A549 (cell line): ENCODE measurements around the gene LYL1. TPM values are rescaled to one million over a fixed set of nuclear protein-coding genes. Genes with fewer than 3 reads are reported as not detected.

Experiments used
- ATOH8 ChIP-seq: fragments of 250-450 bp; sonication (Bioruptor Pico); IDR thresholded peaks from 2 replicates; pipeline ENCODE4 v1.5.0; 2020; ENCODE audit warnings: low read depth, mild to moderate bottlenecking, moderate library complexity
- BCL3 ChIP-seq: fragments of >200 bp; sonication (Bioruptor Twin); formaldehyde crosslinking; IDR thresholded peaks from 3 replicates; pipeline ENCODE4 v1.6.1; 2016
- BHLHE40 ChIP-seq: IDR thresholded peaks from 2 replicates; pipeline ENCODE4 v1.6.1; 2012; ENCODE audit warnings: low read depth, low read length, inconsistent platforms
- CHD4 ChIP-seq: fragments of 200-600 bp; sonication (generic); IDR thresholded peaks from 2 replicates; pipeline ENCODE4 v1.6.1; 2016; ENCODE audit warnings: antibody characterized with exemption, mild to moderate bottlenecking, borderline replicate concordance
- CTCF ChIP-seq: fragments of >200 bp; sonication (Bioruptor Twin); formaldehyde crosslinking; IDR thresholded peaks from 3 replicates; pipeline ENCODE4 v1.5.1; 2016
- E2F6 ChIP-seq: IDR thresholded peaks from 2 replicates; pipeline ENCODE4 v1.6.1; 2012; ENCODE audit warnings: low read depth, borderline replicate concordance
- EHF ChIP-seq: fragments of 250-450 bp; sonication (Bioruptor Pico); IDR thresholded peaks from 2 replicates; pipeline ENCODE4 v1.5.0; 2020; ENCODE audit warnings: mild to moderate bottlenecking
- EHMT2 ChIP-seq: fragments of 200-600 bp; sonication (generic); IDR thresholded peaks from 2 replicates; pipeline ENCODE4 v1.6.1; 2016; ENCODE audit warnings: antibody characterized with exemption, low read depth, mild to moderate bottlenecking, moderate library complexity
- ELK1 ChIP-seq: fragments of 150-350 bp; IDR thresholded peaks from 2 replicates; pipeline ENCODE4 v1.6.1; 2014; ENCODE audit warnings: low read depth, mild to moderate bottlenecking, low read length
- FOSB ChIP-seq: fragments of 250-450 bp; sonication (Bioruptor Pico); IDR thresholded peaks from 2 replicates; pipeline ENCODE4 v1.5.0; 2020; ENCODE audit warnings: mild to moderate bottlenecking, moderate library complexity
- GATA3 ChIP-seq: IDR thresholded peaks from 2 replicates; pipeline ENCODE4 v1.6.1; 2012; ENCODE audit warnings: borderline replicate concordance
- HES2 ChIP-seq: fragments of >200 bp; sonication (Bioruptor Twin); formaldehyde crosslinking; IDR thresholded peaks from 2 replicates; pipeline ENCODE4 v1.6.1; 2016
- HMGXB4 ChIP-seq: fragments of 250-450 bp; sonication (Bioruptor Pico); IDR thresholded peaks from 2 replicates; pipeline ENCODE4 v1.5.0; 2021; ENCODE audit warnings: mild to moderate bottlenecking, moderate library complexity, borderline replicate concordance
- HOXA7 ChIP-seq: fragments of 250-450 bp; sonication (Bioruptor Pico); IDR thresholded peaks from 2 replicates; pipeline ENCODE4 v1.5.0; 2020; ENCODE audit warnings: mild to moderate bottlenecking, moderate library complexity
- HOXB13 ChIP-seq: fragments of 250-450 bp; sonication (Bioruptor Pico); IDR thresholded peaks from 2 replicates; pipeline ENCODE4 v1.5.0; 2020; ENCODE audit warnings: low read depth, mild to moderate bottlenecking, moderate library complexity
- HOXB5 ChIP-seq: fragments of 250-450 bp; sonication (Bioruptor Pico); IDR thresholded peaks from 2 replicates; pipeline ENCODE4 v1.5.0; 2020; ENCODE audit warnings: mild to moderate bottlenecking, moderate library complexity
- JUN ChIP-seq, 2 experiments: fragments of >200 bp; sonication (Bioruptor Twin); formaldehyde crosslinking; IDR thresholded peaks; 2 replicates in 1 of 2; 3 replicates in 1 of 2; pipeline ENCODE4 v1.6.1; 2016 to 2017
- JUNB ChIP-seq: fragments of >200 bp; sonication (Bioruptor Twin); formaldehyde crosslinking; IDR thresholded peaks from 2 replicates; pipeline ENCODE4 v1.6.1; 2016
- KDM1A ChIP-seq: fragments of 200-600 bp; sonication (generic); IDR thresholded peaks from 2 replicates; pipeline ENCODE4 v1.6.1; 2016; ENCODE audit warnings: low read depth, mild to moderate bottlenecking
- KDM5A ChIP-seq: fragments of 200-600 bp; sonication (generic); IDR thresholded peaks from 2 replicates; pipeline ENCODE4 v1.6.1; 2016; ENCODE audit warnings: antibody characterized with exemption, mild to moderate bottlenecking
- MAFK ChIP-seq: fragments of 450-650 bp; IDR thresholded peaks from 2 replicates; pipeline ENCODE4 v1.6.1; 2014; ENCODE audit not compliant: partially characterized antibody
- NFE2L2 ChIP-seq: fragments of 150-350 bp; conservative IDR thresholded peaks from 2 replicates; pipeline ENCODE4 v1.6.1; 2014; ENCODE audit warnings: low read length
- NR3C1 ChIP-seq: fragments of >200 bp; sonication (Bioruptor Twin); formaldehyde crosslinking; IDR thresholded peaks from 3 replicates; pipeline ENCODE4 v1.6.1; 2017
- PBX3 ChIP-seq: IDR thresholded peaks from 2 replicates; pipeline ENCODE4 v1.6.1; 2012
- POLR2AphosphoS2 ChIP-seq: conservative IDR thresholded peaks from 2 replicates; pipeline ENCODE4 v1.6.1; 2012; ENCODE audit warnings: low read length, improper control_type of control experiment, inconsistent platforms
- RAD21 ChIP-seq, 2 experiments: fragments of >200 bp in 1 of 2; sonication (Bioruptor Twin) in 1 of 2; formaldehyde crosslinking in 1 of 2; IDR thresholded peaks in 1 of 2; conservative IDR thresholded peaks in 1 of 2; 2 replicates in 1 of 2; 3 replicates in 1 of 2; pipeline ENCODE4 v1.6.1; 2012 to 2018; ENCODE audit warnings: inconsistent platforms in 1 of 2
- RARB ChIP-seq: fragments of 250-450 bp; sonication (Bioruptor Pico); IDR thresholded peaks from 2 replicates; pipeline ENCODE4 v1.8.0; 2021; ENCODE audit warnings: mild to moderate bottlenecking, moderate library complexity
- RFX5 ChIP-seq: fragments of 450-650 bp; IDR thresholded peaks from 2 replicates; pipeline ENCODE4 v1.7.1; 2014; ENCODE audit warnings: antibody characterized with exemption, mild to moderate bottlenecking, moderate library complexity
- RNF2 ChIP-seq: fragments of 200-600 bp; sonication (generic); IDR thresholded peaks from 2 replicates; pipeline ENCODE4 v1.6.1; 2016; ENCODE audit warnings: low read depth, mild to moderate bottlenecking, antibody characterized with exemption, moderate library complexity, borderline replicate concordance
- SMC3 ChIP-seq: fragments of >200 bp; sonication (Bioruptor Twin); formaldehyde crosslinking; IDR thresholded peaks from 3 replicates; pipeline ENCODE4 v1.6.1; 2018; ENCODE audit warnings: inconsistent platforms
- SREBF2 ChIP-seq: fragments of 450-650 bp; IDR thresholded peaks from 2 replicates; pipeline ENCODE4 v1.6.1; 2014; ENCODE audit warnings: mild to moderate bottlenecking, moderate library complexity
- TP53 ChIP-seq: fragments of 250-450 bp; sonication (Bioruptor Pico); IDR thresholded peaks from 2 replicates; pipeline ENCODE4 v1.5.0; 2021; ENCODE audit warnings: mild to moderate bottlenecking, moderate library complexity
- ZFP36 ChIP-seq: fragments of 450-650 bp; IDR thresholded peaks from 2 replicates; pipeline ENCODE4 v1.6.1; 2014; ENCODE audit warnings: borderline replicate concordance; ENCODE audit not compliant: partially characterized antibody
- ZSCAN20 ChIP-seq: fragments of 250-450 bp; sonication (Bioruptor Pico); IDR thresholded peaks from 2 replicates; pipeline ENCODE4 v1.8.0; 2022; ENCODE audit warnings: mild to moderate bottlenecking, moderate library complexity
- polyA plus RNA-seq, 4 experiments: library from polyadenylated mRNA; depleted of rRNA in 3 of 4; stranded (reverse); fragments of >200 nt; fragmentation: RNase III in 1 of 4; extraction: RNeasy Plus Mini Kit Qiagen cat#74134 plus additional on column Dnase treatment in 1 of 4; gene quantifications; 2 replicates in 3 of 4; 3 replicates in 1 of 4; pipeline ENCODE4 v1.2.3, GENCODE V29; 2011 to 2017

The LYL1 gene
- polyA plus RNA-seq, 2 of the 4 experiments (the other 2 are of a cell fraction), result 0.26 to 0.39 TPM

GRCh38 chr19:13151605-13152355, 49.1 kb upstream of the LYL1 start (continued):
- TF ChIP-seq HMGXB4 (no peak), BCL3 (0 out of 3 replicates have a peak, but pooled peaks have one; percentile 50), RAD21 (conservative IDR thresholded peaks at IDR 0.05 in 1 of 2, IDR thresholded peaks at IDR 0.05 in 1 of 2) (no peak), MAFK (no peak), RARB (CRISPR knock-in tag) (no peak), TP53 (no peak; the same call in 1 of the 2 replicates), KDM5A (no peak), HOXA7 (CRISPR knock-in tag) (peak; percentile 57; the same call in 1 of the 2 replicates), KDM1A (no peak), ATOH8 (CRISPR knock-in tag) (no peak), PBX3 (peak; percentile 22; the same call in 1 of the 2 replicates), ZSCAN20 (no peak), SMC3 (no peak), JUN (IDR thresholded peaks at IDR 0.05) (peak in 1 of 2 experiments; percentile 87; a peak in 3 of 5 replicates), HES2 (no peak), GATA3 (peak; percentile 45; the same call in 1 of the 2 replicates), FOSB (CRISPR knock-in tag) (peak; percentile 27; the same call in 1 of the 2 replicates), SREBF2 (no peak), CTCF (no peak), NFE2L2 (no peak), EHF (CRISPR knock-in tag) (no peak), HOXB5 (CRISPR knock-in tag) (no peak), POLR2AphosphoS2 (no peak), ZFP36 (peak; percentile 17), RNF2 (no peak), HOXB13 (CRISPR knock-in tag) (no peak), RFX5 (no peak), ELK1 (peak; percentile 96), E2F6 (peak; percentile 70; the same call in 1 of the 2 replicates), CHD4 (no peak), BHLHE40 (no peak), JUNB (no peak), EHMT2 (no peak), NR3C1 (no peak)
